Measurements from ENCODE around the gene PLCL2.

Gene PLCL2

DNA sequence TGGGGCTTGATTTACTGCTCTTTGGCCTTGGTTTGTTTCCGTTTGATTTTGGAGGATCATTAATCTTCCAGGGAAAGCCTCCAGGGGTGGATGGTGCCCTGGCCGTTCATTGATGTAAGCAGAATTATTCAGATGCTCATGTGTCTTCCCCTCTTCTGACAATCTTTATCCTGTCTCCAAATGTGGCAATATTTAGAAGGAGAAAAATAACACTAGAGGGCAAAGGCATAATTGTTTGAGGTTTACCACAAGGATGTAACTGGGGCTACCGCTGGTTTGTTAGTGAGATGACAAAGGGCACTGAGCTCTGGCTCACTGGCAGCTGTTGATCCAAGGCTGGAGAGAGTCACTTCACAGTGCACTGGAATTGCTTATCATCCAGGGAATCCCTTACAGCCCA, 18.2 kb upstream of the PLCL2 start:
- DNase-seq: no peak

DNA sequence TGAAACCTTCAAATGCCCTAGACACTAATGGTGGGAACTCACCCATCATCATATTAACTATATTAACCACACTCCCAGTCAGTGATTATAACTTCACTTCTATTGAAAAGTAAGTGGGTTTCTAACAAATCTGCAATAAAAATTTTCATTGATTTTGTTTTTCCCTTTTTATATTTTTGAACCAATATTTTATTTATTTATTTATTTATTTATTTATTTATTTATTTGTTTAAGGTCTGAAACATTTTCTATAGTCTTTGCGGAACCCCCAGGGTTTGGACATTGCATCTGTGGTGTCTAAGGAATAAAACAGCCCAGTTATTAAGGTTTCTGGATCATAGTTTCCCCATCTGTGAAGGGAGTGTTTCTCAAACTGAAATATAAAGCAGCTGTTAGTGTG, 16.2 kb upstream of the PLCL2 start:
- DNase-seq: no peak

DNA sequence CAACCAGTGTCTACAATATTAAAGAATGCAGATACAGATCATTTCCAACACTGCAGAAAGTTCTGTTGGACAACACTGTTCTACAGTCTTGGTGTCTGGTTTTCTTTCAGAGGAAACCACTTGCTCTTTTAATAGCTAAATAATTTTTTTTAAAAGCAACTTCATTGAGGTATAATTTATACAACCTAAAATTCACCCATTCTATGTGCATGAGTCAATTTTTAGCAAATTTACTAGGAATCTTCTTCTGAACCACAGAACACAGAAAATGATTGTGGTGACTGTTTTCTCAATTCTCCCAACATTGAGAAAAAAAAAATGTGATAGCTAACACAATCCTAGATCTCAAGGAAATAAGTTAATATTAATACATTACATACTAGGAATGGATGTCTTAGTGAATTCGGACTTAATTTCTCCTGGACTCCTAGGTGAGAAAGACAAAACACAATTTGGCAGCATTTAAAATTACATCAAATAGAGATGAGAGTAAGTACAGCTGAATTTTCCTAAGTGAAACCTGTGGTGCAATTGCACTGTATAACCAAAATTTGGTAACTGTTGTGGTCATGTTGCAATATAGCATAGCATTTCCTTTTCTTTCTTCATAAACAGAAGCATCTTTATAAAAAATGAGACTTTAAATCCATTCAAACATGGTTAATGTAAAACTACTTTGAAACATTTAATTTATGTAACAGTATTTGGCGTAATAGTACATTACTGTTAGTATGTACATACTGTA, 15.3 kb upstream of the PLCL2 start:
- DNase-seq: no peak

DNA sequence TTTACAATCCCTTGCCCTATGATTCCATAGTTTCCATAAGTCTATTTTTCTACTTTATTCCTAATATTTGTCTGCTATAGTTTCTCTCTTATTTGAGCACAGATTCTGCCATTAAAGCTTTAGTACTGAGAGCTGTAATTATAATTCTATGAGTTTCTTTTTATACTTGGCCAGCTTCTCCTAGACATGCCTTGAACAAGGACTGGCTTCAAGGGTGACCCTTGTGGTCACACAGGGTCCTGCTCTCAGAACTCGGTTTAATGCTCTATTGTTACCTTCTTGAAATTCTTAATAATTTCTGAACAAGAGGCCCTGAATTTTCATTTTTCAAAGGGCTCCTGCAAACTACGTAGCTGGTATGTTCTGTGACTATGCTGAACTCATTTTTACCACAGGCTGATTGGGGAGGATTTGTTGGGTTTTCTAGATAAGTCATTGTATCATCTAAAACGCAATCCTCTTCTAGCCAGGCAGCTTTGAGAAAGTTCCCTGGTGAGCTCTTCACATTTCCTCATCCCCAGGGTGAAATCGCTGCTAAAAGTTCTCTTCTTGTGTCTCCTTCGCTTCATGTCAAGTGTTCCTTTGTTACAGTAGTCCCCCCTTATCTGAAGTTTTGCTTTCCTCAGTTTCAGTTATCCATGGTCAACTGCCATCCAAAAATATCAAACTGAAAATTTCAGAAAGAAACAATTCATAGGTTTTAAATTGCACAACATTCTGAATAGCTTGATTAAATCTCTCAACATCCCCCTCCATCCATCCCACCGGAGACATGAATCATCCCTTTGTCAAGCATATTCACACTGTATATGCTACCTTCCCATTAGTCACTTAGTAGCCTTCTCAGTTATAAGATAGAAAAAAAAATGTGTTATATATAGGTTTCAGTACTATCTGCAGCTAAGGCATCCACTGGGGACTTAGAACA, 12.6 kb upstream of the PLCL2 start:
- no peak for DNase-seq

DNA sequence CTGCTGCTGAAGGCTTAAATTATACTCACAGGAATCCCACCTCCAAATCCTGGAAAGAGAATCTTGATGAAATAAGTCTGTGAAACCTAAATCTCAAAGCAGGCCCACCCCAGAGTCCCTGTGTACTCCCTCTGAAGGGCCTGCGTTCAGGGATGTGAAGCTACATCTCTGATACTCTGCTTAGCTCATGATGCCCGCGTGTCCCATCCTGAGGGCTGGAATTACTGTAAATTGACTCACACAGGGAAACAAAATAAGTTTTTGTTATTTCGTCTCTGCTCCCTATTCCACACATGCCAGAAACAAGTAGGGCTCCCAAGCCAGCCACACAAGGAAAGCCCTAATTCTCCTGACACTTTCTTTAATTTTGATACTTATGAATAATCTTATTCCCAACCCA, 10.9 kb upstream of the PLCL2 start:
- no peak for DNase-seq

DNA sequence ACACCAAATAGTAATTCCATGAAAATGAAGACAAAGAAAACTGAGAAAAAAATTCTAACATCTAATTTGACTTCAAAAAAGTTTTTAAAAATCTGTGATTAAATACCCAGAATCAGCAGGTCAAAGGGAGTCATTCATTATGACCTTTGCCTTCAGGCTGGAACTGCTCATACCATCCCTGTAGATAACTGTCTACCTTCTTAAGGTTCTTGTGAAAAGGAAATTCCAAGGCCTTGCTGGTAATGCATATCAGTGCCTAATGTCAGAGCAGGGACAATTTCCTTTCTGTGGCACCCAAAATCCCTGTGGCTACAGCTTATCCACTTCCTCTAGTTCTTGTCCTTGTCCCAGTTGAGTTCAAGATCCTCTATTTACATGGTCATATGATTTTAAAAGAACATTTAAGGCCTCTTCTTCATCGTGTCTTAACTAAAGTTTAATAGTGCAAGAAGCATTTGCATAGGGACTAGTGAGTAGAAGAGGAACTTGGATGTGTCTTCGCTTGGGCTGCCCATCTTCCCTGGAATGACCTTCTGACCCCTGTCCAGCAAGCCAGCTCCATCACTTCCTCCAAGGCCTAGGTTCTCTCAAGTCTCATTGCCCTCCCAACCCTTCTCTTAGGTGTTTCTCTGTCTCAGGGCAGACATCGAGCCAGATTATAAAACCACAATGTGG, 8.7 kb upstream of the PLCL2 start:
- no peak for DNase-seq

DNA sequence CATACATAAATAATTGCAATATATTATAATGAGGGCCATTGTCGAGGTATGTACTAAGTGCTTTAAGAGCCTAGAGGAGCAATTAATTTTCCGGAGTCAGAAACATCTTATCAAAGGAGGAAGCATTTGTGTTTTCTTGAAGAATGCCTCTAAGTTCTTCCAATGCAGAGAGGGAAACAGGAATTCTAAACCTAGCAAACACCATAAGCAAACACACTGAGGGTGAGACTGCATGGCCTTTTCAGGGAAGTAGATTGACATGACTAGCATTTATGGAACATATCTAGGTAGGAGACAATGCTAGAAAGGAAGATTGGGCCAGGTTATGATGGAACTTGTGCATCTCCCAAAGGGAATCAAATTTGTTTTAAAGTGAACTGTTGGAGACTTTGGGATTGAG, 7.2 kb upstream of the PLCL2 start:
- no peak for DNase-seq

DNA sequence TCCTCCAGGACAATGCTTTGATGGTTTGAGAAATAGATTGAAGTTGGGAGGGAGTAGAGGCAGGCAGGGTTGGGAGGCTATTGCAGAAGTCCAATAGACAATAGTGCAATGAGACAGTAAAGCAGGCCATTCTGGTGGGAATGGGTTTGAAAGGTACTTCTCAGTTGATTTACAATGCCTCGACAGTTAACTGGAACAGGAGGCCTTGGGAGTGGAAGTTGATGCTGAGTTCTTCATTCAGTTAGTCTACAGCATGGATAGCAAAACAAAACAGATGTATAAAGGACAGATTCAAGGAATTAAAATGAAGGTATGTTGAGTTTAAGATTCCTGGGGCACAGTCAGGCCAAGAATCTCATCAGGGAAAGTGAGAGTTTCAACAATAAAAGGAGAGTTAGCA, 6.8 kb upstream of the PLCL2 start:
- DNase-seq: no peak

DNA sequence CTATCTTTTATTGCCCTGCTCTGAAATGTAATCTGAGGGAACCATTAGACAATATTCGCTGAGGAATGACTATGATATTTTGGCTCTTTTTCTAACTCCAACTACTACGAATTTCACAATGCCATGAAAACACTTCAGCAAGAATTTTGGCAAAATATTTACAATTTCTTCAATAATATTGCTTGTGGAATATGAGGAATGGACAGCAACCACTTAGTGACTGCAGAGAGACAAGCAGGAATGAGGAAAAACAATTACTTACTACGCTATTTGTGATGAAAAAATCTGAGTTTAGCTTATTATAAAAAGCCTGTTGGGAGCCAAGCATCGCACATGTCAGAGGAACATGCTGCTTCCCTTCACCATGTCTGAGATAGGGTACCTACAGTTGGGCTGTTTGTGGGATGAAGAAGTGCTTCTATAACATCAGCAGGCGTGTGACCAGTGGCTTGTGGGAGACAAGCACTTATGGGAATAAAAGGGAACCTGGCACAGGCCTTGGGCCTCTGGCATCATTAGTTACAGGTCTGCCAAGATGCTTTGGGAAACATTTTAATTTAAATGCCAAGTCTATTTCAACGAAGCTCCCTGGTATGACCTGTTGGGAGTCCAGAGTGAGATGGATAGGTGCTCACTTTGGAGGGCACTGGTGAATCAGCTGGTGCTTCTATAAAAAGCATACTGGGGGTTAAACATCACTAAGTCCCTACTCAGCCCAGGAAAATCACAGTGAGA, 2.7 kb upstream of the PLCL2 start:
- DNase-seq: no peak

DNA sequence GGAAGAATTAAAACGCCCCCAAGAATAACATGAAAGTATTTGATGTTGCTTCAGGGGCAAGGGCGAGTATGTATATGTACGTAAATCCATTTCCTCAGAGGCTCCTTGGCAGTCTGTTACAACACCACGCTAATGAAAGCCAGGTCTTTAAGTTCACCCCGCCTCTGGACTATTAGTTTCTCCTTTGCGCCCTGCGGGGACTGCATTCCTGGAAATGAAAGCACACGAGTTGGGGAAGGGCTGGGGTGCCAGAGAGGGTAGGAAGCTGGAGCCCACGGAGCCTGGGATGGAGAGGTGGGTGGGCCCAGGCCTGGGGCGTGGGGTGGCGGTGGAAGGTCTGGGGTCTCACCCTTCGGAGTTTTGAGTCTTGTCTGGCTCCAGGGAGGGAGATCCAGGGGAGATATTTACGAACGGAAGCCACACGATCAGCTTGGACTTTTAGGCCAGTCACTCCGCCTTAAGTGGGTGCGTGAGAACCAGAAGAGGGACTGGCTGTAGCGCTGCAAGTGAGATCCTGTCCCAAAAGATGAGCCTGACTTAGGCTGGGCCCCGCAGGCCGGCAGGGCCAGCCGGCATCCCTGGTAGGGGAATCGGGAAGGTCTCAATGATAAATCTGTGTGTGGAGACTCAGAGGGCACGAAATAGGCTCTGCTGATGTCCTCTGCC, 1.6 kb upstream of the PLCL2 start:
- no peak for DNase-seq

DNA sequence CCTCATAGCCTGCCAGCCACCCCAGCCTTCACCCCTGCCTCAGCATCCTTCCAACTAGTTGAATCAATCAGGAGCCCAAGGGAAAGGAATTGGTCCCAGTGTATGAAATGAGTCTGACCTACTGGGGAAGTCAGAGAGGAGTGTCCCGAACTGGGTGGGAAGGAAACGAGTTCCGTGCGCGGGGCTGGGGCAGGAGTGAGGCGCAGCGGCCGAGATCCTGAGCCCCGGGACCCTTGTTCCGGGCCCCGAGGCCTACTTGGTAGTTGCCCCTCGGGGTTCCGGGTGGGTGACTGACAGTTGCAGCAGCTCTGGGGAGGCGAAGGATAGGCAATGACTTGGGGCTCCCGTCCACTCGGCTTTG, 1.1 kb upstream of the PLCL2 start:
- DNase-seq: no peak

DNA sequence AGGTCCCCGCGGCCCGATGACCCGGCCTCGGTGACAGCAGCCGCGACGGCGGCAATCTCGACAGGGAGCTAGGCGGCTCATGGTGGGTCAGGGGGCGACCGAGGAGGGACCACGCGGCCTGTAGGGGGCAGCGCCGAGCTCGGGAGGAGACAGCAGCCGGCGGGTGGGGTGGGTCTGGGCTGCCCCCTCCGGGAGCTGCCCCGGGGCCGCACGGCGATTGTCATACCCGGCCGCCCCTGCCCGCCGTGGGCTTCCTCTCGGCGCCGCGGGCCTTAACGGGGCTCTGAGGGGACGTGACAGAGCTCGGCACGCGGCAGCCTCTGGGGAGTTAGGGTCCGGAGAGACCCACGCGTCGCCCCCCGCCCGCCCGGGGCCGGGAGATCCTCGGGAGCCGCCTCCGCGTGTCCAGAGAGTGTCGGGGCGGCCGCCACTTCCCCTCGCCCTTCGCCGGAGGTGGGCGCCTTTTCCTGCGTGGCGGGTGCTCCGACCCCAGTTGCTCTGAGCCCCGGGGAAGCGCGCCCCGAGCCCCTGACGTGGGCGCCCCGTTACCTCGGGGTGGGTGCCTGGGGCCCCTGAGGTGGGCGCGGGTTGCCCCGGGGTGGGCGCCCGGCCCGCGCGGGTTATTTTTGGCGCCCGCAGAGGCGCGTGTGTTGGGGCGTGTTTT, 539 bp upstream of the PLCL2 start:
- peak; percentile 45 for DNase-seq

DNA sequence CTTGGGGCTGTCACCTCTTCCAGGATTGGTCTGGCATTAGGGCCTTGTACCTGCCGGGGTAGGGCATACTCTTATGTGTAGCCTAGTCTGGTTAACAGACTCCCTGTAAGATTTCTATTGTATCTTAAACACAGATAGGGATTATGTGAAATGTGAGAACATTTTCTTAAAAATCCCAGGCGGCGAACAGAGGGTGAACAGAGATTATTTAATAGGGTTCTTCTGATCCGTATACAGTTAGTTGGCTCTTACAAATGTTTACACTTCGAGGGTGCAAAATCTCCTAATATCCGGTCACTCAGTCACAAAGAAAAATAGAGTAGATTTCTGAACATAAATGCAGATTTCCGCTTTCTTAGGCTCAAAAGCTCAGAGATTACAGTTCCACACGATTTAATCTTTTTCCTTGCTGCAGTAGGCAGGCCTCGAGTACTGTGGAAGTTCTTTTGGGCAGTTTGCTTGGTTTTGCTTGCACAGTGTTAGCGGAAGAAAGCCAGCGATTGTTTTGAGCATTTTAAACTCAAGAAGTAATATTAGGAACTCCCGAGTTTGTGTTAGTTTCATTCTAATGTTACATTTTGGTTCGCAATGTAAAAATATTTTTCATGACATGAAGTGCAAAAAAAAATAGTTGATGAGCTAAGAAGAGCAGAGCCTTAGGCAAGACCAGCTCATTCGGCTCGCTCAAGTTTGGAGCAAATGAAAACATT, 993 bp downstream of the PLCL2 start:
- DNase-seq: no peak

DNA sequence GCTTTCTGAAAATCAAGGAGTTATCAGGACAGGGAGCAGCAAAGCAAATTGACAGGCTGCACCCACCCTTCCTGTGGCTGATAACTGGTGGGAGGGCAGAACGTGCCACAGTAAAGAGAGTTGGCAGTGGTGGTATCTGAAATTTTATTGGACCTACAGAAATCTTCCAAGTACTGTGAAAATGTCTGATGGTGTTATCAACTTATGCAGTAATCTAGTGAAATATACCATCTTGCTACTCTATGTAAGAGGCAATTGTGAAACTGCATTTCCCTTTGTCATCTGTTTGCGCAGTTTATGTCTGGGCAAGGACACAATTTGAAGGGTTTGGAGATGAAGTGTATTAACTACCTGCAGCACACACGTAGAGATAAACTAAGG, 1.5 kb downstream of the PLCL2 start:
- DNase-seq: no peak

DNA sequence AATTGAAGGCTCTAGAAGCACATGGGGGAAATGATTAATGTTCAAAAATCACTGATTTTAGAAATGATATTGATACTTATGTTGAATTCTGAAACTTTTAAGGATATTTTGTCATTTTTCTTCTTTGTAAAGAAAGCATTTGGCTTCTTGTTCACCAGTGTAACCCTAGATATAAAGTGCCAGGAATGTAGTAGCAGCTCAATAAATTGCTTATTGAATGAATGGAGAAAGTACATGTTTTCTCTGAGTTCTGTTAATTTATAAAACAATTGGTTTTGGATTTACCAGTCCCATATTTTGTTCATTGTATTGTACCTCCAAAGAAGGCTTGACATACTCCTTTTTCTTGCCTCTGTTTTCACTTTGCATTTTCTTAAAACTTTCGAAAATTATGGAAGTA, 2.4 kb downstream of the PLCL2 start:
- no peak for DNase-seq

DNA sequence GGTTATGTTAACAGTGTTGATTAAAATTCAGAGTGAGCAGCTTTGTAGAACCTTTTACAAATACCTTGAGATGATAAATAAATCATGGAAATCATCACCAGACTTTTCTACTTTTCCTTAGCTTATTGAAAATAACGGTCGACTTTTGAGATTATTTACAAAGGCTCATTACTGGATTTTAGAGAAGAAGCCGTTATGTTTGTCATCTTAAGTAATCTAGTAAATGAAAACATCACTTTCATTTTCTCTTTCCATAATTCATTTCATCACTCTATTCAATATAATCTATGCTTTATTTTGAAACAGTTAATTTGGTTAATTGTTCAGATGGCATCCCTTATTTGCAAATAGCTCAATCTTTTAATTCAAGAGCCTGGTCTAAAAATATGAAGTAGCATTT, 3.6 kb downstream of the PLCL2 start:
- DNase-seq: no peak

DNA sequence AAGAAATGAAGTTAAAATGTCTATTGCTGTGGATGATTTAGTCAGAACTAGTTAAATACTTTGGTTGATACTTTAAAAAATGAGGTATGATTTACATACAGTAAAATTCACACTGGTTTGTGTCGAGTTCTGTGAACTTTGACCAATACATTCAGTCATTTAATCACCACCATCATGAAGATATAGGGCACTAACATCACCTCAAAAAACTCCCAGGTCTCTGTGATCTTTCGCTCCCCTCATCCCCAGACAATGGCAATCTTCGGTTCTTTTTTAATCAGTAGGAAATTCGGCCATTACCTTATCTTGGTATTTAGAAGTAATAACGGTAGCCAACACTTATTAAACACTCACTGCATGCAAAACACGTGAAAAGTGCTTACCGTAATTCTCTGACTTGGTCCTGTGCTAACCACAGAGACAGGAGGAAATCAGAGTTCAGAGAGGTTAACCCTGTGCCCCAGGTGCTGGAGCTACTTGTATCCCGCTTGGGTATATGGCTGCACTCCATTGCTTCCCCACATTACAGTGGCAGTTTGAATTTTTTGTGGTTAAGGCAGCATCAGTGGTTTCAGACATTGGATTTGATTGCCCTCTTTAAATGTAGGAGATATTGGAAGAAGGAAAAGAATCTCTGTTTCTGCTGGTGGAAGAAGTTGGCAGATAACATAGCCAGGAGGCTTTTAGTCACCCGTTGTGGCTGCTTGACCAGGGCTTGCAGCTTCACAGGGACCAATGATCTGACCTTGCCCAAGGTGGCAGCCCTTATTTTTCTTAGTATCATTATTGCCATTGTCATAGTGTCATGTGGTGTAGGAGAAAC, 4.2 kb downstream of the PLCL2 start:
- no peak for DNase-seq

DNA sequence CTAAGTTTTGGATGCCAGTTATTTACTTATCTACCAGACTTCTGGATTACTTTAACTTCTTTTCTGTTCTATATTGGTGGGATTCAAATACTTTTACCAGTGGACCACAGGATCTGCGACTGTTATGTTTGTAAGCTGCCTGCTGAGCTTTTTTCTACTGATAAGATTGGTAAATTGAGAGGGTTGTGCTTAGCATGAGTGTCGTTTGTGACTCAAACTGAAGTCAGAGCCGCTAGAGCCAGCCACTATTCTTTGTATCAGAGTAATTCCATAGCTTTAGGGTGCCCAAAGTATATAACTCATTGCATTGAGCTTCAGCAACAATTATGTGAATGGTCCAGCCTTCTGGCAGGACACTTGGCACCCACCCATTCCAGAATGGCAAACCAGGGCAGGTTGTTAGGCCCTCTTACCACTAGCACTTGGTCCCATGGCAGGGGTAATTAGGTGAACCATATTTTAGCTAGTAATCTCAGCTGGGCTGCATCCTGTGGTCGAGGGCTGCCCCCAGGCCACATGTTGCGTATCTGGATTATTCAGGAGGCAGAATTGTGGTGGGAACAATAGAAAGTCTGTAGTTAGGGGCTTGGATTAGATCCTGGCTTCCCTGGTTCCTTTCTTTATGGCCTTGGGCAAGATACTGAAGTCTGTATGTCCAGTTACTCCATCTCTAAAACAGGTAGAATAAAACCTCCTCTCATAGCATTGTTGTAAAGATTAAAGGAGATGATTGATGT, 6.0 kb downstream of the PLCL2 start:
- no peak for DNase-seq

DNA sequence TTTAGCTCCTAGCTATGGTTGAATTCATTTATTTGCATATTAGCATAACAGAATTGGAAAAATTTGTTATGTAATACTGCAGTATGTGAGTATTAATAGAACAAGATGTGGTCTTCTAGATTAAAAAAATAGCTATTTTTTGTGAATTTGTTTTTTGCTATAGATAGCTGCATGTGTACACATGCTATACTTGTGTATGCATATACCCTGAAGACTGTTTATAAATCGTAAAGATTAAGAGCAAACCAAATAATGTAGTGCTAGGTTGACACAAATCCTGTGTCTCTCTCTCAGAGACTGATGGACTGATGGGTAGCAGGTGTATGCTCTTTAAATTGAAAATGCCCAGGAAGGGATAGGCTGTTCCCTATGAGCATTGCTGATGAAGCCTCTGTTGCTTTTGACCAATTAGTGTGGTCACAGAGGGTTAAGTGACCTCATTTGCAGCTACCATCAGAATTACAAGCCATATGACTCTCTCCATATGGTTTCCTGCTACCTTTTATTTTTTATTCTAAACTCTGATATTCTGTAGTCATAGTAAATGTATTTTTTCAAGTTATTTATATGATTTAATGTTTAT, 9.0 kb downstream of the PLCL2 start:
- no peak for DNase-seq

All from activated gamma-delta T cell (primary cell).